GM18526 (cell line): ENCODE measurements around the gene SLC29A1.

Experiments
- POLR2A ChIP-seq: IDR thresholded peaks from 3 replicates; pipeline ENCODE4 v1.6.1; 2011; ENCODE audit not compliant: insufficient read length; ENCODE audit errors: extremely low read depth

The SLC29A1 gene

GRCh38 chr6:44262467-44263353, 39.3 kb downstream of the SLC29A1 start:
- no peak for TF ChIP-seq POLR2A

GRCh38 chr6:44263354-44264100, 40.1 kb downstream of the SLC29A1 start:
- peak; percentile 47 for TF ChIP-seq POLR2A

GRCh38 chr6:44264154-44265006, 41.0 kb downstream of the SLC29A1 start:
- TF ChIP-seq POLR2A = peak; percentile 38

- TF ChIP-seq POLR2A = peak; percentile 87
Measured at GRCh38 chr6:44265007-44265721, 41.8 kb downstream of the SLC29A1 start, which contains the start of gene NFKBIE. Gene NFKBIE (minus strand): TSS chr6:44265551. CDS start chr6:44265346, 205 bp downstream.

GRCh38 chr6:44265722-44266233, 42.4 kb downstream of the SLC29A1 start:
- TF ChIP-seq POLR2A = no peak

GRCh38 chr6:44266347-44266746, 43.0 kb downstream of the SLC29A1 start:
- no peak for TF ChIP-seq POLR2A

- TF ChIP-seq POLR2A = no peak
Measured at GRCh38 chr6:44267252-44267651, 43.9 kb downstream of the SLC29A1 start.

- no peak for TF ChIP-seq POLR2A
Measured at GRCh38 chr6:44268095-44268628, 44.8 kb downstream of the SLC29A1 start.

GRCh38 chr6:44269178-44269920, 46.0 kb downstream of the SLC29A1 start:
- TF ChIP-seq POLR2A = no peak

- TF ChIP-seq POLR2A = no peak
Measured at GRCh38 chr6:44269921-44270525, 46.6 kb downstream of the SLC29A1 start, which contains the start of gene TMEM151B. Gene TMEM151B (plus strand): TSS chr6:44270450. CDS start chr6:44270743, 293 bp downstream.

GRCh38 chr6:44270526-44271405, 47.4 kb downstream of the SLC29A1 start:
- TF ChIP-seq POLR2A = no peak

GRCh38 chr6:44271406-44271723, 48.0 kb downstream of the SLC29A1 start:
- no peak for TF ChIP-seq POLR2A

GRCh38 chr6:44271914-44272313, 48.5 kb downstream of the SLC29A1 start:
- TF ChIP-seq POLR2A = no peak
